ENCODE data around the gene MSANTD7.
A peak's percentile ranks its signal among the peaks of the same experiment; 100 is the strongest.

Gene MSANTD7

DNA sequence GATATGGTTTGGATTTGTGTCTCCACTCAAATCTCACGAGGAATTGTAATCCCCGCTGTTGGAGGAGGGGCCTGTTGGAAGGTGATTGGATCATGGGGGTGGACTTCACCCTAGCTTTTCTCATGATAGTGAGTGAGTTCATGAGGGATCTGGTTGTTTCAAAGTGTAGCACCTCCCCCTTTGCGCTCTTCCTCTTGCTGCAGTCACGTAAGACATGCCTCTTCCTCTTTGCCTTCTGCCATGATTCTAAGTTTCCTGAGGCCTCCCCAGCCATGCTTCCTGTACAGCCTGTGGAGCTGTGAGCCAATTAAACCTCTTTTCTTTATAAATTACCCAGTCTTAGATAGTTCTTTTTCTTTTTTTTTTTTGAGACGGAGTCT, 17.3 kb upstream of the MSANTD7 start:
- TF ChIP-seq, protein P1, sequence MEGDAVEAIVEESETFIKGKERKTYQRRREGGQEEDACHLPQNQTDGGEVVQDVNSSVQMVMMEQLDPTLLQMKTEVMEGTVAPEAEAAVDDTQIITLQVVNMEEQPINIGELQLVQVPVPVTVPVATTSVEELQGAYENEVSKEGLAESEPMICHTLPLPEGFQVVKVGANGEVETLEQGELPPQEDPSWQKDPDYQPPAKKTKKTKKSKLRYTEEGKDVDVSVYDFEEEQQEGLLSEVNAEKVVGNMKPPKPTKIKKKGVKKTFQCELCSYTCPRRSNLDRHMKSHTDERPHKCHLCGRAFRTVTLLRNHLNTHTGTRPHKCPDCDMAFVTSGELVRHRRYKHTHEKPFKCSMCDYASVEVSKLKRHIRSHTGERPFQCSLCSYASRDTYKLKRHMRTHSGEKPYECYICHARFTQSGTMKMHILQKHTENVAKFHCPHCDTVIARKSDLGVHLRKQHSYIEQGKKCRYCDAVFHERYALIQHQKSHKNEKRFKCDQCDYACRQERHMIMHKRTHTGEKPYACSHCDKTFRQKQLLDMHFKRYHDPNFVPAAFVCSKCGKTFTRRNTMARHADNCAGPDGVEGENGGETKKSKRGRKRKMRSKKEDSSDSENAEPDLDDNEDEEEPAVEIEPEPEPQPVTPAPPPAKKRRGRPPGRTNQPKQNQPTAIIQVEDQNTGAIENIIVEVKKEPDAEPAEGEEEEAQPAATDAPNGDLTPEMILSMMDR (IDR thresholded peaks at IDR 0.05; ENCODE audit: low read depth, low read length, missing control alignments) = no peak
- DNase-seq = no peak
- Histone ChIP-seq H3K27ac (no peak overlapping the region), H3K4me3 (ENCODE audit: low read depth, low read length) (no peak overlapping the region), H3K27me3 (replicated peaks) (no peaks in the 10 kb centered on the region), H3K36me3 (replicated peaks) (no peaks in the 10 kb centered on the region)
- in situ Hi-C loops (cut with HindIII; ENCODE audit: low pct_ligation_motif_present, low sequenced_read_pairs) = no loop called here

DNA sequence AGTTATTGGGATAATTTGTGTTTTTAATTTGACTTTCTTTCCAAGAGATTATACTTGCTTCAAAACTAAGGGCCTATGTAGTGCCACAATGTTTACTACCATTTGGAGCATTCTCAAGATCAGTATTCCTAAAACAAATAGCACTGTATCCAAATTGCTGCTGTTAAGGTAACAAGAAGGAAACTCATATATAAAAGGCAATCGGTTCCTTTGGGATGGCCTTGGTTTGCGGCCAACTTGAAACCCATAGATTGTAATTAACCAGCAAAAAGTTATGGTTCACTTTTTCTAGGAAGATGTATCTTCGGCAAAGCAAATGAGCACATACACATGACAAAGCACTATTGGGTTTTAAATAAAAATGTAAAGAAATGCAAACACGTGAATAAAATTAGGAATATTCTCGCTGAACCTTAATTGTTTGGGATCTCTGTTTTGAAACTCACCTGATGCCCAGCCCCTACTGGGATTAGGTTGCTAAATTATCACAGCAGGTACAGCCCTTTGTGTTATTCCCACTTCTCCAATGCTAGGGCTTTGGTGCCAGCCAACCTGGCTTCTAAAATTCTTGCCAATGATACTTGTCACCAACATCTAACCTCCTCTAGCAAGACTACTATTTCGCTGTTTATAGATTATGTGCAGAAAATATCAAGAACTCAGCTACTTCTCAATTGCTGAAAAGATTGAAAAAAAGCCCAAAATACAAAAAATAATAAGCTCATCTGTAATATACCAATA, 16.3 kb upstream of the MSANTD7 start:
- TF ChIP-seq, protein P1 (IDR thresholded peaks at IDR 0.05; ENCODE audit: low read depth, low read length, missing control alignments) = no peak
- DNase-seq = no peak
- no peaks in the 10 kb centered on the region for H3K27me3 ChIP-seq (replicated peaks)
- no peaks in the 10 kb centered on the region for H3K36me3 ChIP-seq (replicated peaks)
- no peak overlapping the region for H3K4me3 ChIP-seq (ENCODE audit: low read depth, low read length)
- H3K27ac ChIP-seq = no peak overlapping the region
- in situ Hi-C loops (cut with HindIII; ENCODE audit: low pct_ligation_motif_present, low sequenced_read_pairs) = no loop called here

- DNase-seq = peak; percentile 57
- in situ Hi-C loops (cut with HindIII; ENCODE audit: low pct_ligation_motif_present, low sequenced_read_pairs) = no loop called here
- Histone ChIP-seq H3K36me3 (replicated peaks) (no peaks in the 10 kb centered on the region), H3K27ac (no peak overlapping the region), H3K27me3 (replicated peaks) (no peaks in the 10 kb centered on the region), H3K4me3 (ENCODE audit: low read depth, low read length) (no peak overlapping the region)
- TF ChIP-seq, protein P1 (IDR thresholded peaks at IDR 0.05; ENCODE audit: low read depth, low read length, missing control alignments) = peak; percentile 79
These were observed 15.0 kb upstream of the MSANTD7 start for GRCh38 chr10:14822879-14823755.

- Histone ChIP-seq H3K27me3 (replicated peaks) (no peaks in the 10 kb centered on the region), H3K36me3 (replicated peaks) (no peaks in the 10 kb centered on the region), H3K27ac (no peak overlapping the region), H3K4me3 (ENCODE audit: low read depth, low read length) (no peak overlapping the region)
- DNase-seq = no peak
- in situ Hi-C loops (cut with HindIII; ENCODE audit: low pct_ligation_motif_present, low sequenced_read_pairs) = no loop called here
- TF ChIP-seq, protein P1 (IDR thresholded peaks at IDR 0.05; ENCODE audit: low read depth, low read length, missing control alignments) = no peak
These were observed 14.1 kb upstream of the MSANTD7 start for GRCh38 chr10:14823966-14824365.

- Histone ChIP-seq H3K27me3 (replicated peaks) (no peaks in the 10 kb centered on the region), H3K27ac (no peak overlapping the region), H3K36me3 (replicated peaks) (no peaks in the 10 kb centered on the region), H3K4me3 (ENCODE audit: low read depth, low read length) (no peak overlapping the region)
- in situ Hi-C loops (cut with HindIII; ENCODE audit: low pct_ligation_motif_present, low sequenced_read_pairs) = no loop called here
- no peak for DNase-seq
- TF ChIP-seq, protein P1 (IDR thresholded peaks at IDR 0.05; ENCODE audit: low read depth, low read length, missing control alignments) = no peak
These were observed 11.9 kb upstream of the MSANTD7 start for GRCh38 chr10:14826076-14826829.

Measured in brain microvascular endothelial cell (primary cell).